ENCODE measurements around the gene PSMG1. TPM values are rescaled to one million over a fixed set of nuclear protein-coding genes. Genes with fewer than 3 reads are reported as not detected.

PSMG1 gene
- total RNA-seq, 1 experiment from 2014 or later, result 78.8 TPM

- no peak overlapping the region for H2BK12ac ChIP-seq (ENCODE audit: insufficient read length, low read depth, low read length)
- TF ChIP-seq CTCF (conservative IDR thresholded peaks at IDR 0.05), result no peak
- no peaks in the 10 kb centered on the region for H3K4me1 Mint-ChIP-seq
- H3K27me3 ChIP-seq (ENCODE audit: insufficient read depth, low read length), result no peaks in the 10 kb centered on the region
- no peak overlapping the region for H2BK120ac ChIP-seq (ENCODE audit: low read depth, low read length, poor library complexity, severe bottlenecking)
- peaks cover 7 to 57% (median 44%) of the 10 kb centered on the region in 3 experiments; a peak in 6 of 7 replicates for H3K36me3 Mint-ChIP-seq (ENCODE audit: insufficient read depth in 1 of 3, low read depth in 3 of 3)
- no peaks in the 10 kb centered on the region for H3K79me2 ChIP-seq (ENCODE audit: insufficient read depth, low read length)
- no peaks in the 10 kb centered on the region for H3K9me3 Mint-ChIP-seq
- DNase-seq, result no peak
- H3K4ac ChIP-seq (ENCODE audit: low read depth, low read length), result no peak overlapping the region
- H2BK5ac ChIP-seq (ENCODE audit: insufficient read length, low read length), result no peak overlapping the region
- no peak overlapping the region for H3K9ac ChIP-seq (ENCODE audit: extremely low read depth, insufficient read length, low read length)
- no CpG with 5 or more reads among the region's 2 CpGs for WGBS (ENCODE audit: extremely low coverage, insufficient read length, low lambda C conversion rate)
- H2BK15ac ChIP-seq (ENCODE audit: low read depth, low read length), result no peak overlapping the region
- H3K27ac ChIP-seq (ENCODE audit: insufficient read length, low read depth, low read length), result no peak overlapping the region
- no peak overlapping the region for H3K23ac ChIP-seq (ENCODE audit: insufficient read length, low read depth, low read length)
- H2BK20ac ChIP-seq (ENCODE audit: low read depth, low read length, poor library complexity, severe bottlenecking), result no peak overlapping the region
- H3K9me3 ChIP-seq (ENCODE audit: control insufficient read depth, low read depth, low read length), result no peaks in the 10 kb centered on the region
- H2AK5ac ChIP-seq (ENCODE audit: insufficient read length, low read length), result no peak overlapping the region
- H4K91ac ChIP-seq (ENCODE audit: insufficient read length, low read depth, low read length), result no peak overlapping the region
- no peaks in the 10 kb centered on the region for H3K27me3 Mint-ChIP-seq (ENCODE audit: low read depth)
- H3K18ac ChIP-seq (ENCODE audit: insufficient read length, low read depth, low read length), result no peak overlapping the region
- H3K14ac ChIP-seq (ENCODE audit: insufficient read depth, low read length), result no peak overlapping the region
- no peak overlapping the region for H4K5ac ChIP-seq (ENCODE audit: insufficient read length, low read depth, low read length)
- H3K23me2 ChIP-seq (ENCODE audit: insufficient read length, low read depth, low read length, poor library complexity, severe bottlenecking), result no peaks in the 10 kb centered on the region
- H3K4me2 ChIP-seq (ENCODE audit: insufficient read depth, insufficient read length, low read length), result no peak overlapping the region
- no peak overlapping the region for H4K8ac ChIP-seq (replicated peaks; ENCODE audit: insufficient read length, low read depth, low read length)
- H2AFZ ChIP-seq (ENCODE audit: low read length), result no peak overlapping the region
- H3K79me1 ChIP-seq (ENCODE audit: insufficient read depth, low read depth, low read length, poor library complexity, severe bottlenecking), result no peaks in the 10 kb centered on the region
- no peak overlapping the region for H3T11ph ChIP-seq (ENCODE audit: low read length)
- no peaks in the 10 kb centered on the region for H3K4me1 ChIP-seq (ENCODE audit: insufficient read depth, low read length)
- no peaks in the 10 kb centered on the region for H4K20me1 ChIP-seq (ENCODE audit: control insufficient read depth, insufficient read depth, insufficient read length)
- H3K4me3 Mint-ChIP-seq, result no peak overlapping the region
- no peak overlapping the region for H3K56ac ChIP-seq (ENCODE audit: insufficient read length, low read depth, low read length)
- H3K27ac Mint-ChIP-seq, result peak overlapping the region in 1 of 3 experiments; percentile 62; a peak in 1 of 7 replicates
Measured at GRCh38 chr21:39216290-39216689, 33.0 kb upstream of the PSMG1 start.

Data from H9 (cell line).